Activated CD8-positive, alpha-beta memory T cell treated with anti-CD3 and anti-CD28 coated beads for 24 hours (primary cell): ENCODE data around the gene CAMP.
"Not testable (repeated sequence)": the region's sequence is repeated elsewhere in the genome, so short reads cannot be mapped to it uniquely, and the experiment has no call there.

ENCODE experiments used
- DNase-seq: peaks from one replicate; pipeline ENCODE4 v3.0.0-alpha.2; 2020

The CAMP gene, protein sequence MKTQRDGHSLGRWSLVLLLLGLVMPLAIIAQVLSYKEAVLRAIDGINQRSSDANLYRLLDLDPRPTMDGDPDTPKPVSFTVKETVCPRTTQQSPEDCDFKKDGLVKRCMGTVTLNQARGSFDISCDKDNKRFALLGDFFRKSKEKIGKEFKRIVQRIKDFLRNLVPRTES

DNA sequence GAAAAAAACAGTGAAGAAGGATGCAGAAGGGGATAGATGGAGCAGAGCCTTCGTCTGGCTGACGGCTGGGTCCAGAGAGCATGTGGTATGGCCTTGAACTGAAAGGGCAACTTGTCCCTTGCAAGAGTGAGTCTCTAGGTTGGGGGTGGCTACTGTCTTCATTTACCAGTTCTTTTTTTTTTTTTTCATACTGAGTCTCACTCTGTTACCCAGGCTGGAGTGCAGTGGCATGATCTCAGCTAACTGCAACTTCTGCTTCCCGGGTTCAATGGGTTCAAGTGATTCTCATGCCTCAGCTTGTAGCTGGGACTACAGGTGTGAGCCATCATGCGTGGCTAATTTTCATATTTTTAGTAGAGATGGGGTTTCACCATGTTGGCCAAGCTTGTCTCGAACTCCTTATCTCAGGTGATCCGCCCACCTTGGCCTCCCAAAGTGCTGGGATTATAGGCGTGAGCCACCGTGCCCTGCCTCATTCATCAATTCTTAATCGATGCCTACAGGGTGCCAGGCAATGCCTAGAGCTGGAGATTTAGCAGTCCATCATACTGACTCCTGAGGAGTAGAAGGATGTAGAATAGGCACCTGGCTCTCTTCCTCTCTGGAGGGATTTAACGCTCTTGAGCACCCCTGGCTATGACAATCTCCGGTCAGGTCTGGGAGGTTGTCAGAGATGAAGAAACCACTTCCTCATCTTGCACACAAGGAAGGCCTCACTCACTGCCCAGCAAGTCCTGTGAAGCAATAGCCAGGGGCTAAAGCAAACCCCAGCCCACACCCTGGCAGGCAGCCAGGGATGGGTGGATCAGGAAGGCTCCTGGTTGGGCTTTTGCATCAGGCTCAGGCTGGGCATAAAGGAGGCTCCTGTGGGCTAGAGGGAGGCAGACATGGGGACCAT lies at the start of gene CAMP:
Gene CAMP, plus strand, starts transcription at position 880 of the 898 bp plus-strand sequence. Its CDS starts 17 bp downstream, at position 897.
- no peak for DNase-seq

DNA sequence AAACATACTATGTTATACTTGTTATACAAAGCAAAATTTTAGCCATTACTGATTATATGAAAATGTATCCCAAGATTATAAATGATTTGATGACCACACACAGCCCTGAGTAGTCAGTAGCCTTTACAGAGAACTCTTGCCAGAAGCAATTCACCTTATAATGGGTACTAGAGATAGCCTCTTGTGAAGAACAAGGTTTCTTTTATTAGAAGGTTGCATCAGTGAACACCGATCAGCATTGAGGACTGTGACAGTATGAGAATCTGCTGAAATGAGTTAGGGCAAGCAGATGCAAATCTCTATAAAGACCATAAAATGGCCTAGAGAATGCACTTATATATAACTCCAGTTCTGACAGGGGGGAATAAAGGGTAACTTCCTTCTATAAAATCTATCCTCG lies 45.2 kb upstream of the CAMP start:
- DNase-seq, result no peak

DNA sequence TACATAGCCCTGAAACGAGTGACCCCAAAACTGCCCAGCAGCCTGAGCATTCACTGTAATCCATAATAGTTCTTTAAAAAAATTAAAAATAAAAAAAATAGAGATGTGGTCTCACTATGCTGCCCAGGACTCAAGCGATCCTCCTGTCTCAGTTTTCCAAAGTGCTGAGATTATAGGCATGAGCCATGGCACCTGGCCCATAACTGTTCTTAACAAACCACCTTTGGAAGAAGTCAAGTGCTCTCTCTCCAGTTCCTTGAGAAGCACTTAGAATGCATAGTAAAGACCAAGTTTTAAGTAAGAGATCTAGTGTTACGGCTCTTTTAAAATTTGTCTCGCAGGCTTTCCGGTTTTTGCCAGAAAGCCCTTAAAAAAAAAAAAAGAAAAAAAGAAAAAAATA lies 43.3 kb upstream of the CAMP start:
- DNase-seq, result no peak

DNA sequence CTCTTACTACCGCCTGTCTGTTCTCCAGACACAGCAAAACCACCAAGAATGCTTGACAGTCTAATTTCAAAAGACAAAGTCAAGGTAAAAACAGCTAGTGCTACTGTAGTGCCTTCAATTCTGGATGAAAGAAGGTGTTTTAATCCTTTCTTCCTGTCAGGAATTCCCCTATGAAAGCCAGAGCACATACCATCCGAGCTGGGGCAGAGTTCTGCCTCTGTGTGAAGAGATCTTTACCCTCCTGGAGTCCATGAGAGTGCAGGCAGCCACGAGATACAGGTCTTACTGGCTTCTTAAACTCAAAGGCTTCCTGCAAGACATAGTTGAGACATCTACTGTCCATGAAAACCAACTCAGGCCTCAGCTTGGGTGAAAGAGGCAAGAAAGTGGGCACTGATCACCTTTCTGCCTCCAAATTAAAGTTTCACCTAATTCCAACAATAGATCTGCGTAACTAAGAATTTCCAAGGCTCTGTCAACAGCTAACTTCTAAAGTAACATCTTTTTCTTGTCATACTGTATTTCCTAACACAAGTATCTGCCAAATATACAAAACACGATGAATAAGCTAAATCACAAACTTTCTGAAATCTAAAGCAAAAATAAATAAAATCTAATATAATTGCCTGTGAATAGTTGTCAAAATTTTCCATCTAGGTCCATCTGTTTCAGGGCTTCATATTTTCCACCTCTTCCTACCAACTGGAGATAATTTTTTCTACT lies 42.6 kb upstream of the CAMP start:
- no peak for DNase-seq

DNA sequence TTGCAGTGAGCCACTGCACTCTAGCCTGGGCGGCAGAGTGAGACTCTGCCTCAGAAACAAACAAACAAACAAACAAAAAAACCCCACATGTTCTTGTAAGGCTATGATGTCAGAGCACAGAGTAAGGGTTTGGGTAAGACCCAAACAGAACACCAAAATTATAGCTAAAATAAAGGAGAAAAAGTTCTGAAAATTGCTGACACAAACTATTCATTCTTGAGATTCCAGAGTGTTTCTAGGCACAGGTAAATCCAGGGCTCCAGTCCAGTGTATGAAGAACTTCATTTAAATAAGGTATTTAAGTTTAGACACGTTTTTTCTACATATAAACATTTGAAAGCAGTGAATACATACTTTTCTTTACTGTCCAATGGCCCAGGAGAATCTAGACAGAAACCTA lies 39.0 kb upstream of the CAMP start:
- DNase-seq, result no peak

DNA sequence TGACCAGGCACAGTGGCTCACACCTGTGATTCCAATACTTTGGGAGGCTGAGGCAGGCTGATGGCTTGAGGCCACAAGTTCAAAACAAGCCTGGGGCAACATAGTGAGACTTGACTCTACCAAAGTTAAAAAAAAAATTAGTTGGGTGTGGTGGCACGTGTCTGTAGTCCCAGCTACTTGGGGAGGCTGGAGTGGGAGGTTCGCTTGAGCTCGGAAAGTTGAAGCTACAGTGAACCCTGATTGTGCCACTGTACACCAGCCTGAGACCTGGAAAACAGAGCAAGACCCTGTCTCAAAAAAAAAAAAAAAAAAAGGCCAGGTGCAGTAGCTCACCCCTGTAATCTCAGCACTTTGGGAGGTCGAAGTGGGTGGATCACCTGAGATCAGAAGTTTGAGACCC lies 38.2 kb upstream of the CAMP start:
- DNase-seq, result no peak

DNA sequence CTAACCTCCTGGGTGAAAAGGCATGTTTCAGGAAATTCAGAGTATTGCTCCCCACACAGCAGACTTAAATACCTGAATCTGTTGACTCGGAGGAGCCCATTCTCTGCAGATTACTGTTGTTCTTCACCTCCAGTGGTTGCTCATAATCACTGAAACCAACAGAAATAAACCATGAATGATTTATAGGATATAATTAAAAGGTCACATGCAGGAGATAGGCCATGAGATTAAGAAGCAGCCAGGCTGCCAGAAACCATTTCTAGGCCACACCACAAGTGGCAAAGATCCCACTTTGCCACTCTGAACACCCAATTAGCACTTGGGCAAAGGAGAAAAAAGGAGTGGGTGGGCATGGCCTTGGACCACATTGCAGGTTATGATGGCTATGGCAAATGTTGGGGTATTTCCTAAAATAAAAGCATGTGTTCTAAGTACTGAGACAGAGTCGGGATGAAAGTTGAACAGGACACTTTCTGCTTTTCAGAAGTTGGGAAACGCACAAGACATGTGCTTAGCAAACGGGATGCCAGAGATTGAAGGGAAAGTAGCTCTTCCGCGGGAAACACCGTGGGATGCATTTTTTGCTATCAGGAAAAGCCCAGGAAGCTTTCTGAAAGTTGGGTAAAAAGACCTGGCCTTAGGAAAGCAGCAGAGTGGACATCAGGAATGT lies 36.5 kb upstream of the CAMP start:
- DNase-seq, result no peak

DNA sequence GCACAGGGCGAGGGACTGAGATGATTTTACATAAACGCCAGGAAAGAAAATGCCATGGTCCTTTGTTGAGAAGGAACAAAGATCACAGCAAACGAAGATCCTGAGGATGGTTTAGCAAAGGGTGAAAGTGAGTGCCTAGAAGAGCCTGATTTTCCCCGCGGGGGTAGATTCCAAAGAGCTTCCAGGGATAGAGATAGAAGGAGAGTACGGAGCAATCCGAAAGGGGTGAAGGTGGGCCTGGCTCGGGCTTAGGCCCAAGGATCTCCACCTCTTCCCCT lies 36.1 kb upstream of the CAMP start:
- no peak for DNase-seq

DNA sequence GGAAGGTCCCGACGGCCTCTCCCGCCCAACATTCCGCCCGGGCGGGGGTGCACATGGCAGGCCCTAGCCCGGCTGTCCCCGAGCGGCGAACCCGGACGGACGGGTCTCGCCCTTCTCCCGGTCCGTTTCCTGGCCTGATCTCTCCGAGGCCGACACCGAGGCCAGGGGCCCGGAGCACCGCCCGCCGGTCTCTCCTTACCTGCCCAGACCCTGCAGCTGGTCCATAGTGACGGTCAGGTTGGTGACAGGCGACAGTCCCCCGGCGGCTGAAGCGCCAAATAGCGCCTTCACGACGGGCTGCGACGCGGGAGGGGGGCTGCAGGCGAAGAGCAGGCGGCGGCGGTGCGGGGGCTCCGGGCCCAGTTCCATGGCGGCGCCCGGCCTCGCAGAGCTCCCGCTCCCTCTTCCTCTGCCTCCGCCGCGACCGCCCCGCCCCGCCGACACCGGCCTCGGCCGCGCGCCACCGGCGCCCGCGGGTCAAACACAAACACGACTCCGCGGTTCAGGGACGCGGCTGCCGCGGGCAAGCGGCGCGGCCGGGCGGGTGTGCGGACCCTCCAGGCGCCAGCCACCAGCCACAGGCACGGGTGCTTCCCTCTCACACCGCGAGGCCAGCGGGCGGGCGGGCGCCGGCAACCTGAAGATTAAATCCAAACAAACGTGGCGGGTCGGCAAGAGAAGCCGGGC lies 35.6 kb upstream of the CAMP start:
- DNase-seq, result peak; percentile 72

DNA sequence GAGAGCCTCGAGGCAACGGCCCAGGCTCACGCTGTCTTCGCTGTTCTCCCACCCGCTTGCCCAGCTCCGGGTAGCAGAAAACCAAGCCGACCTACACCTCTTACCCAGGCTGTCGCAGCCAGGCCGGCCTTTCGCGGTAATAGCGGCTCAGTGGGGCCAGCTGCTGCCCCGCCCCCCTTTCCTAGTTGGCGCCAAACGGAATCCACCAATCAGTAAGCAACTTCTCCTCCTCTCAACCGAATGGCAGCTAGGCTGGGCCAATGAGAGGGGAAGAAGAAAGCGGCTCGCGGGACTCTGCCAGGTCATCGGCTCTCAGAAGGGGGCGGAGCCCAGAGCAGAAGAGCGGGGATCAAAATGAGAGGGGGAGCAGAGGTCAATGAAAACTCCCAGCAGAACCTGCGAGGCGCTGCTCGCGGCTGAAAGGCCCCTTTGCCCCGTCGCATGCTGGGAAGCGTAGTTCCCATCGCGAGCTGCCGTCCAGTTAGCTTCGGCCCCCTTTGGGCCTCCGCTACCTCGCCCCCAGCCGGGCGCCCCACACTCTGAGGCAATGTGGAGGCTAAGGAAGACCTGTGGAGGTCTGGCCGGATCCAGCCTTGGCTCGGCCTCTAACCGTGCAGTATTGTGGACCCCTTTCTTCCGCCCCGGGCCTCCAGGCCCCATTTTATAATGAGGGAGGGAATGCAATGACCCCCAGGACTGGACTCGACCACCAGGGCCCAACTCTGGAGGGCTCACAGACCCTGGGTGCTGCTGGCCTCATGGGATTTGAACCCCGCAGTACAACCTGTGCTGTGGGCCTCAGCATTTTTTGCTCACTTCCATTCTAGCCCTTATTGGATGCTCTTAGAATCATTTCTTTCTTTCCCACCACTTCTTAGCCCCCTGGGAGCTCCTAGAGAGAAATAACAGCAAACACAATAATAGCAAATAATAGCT lies 34.8 kb upstream of the CAMP start, which contains the start of gene CDC25A:
Gene CDC25A, minus strand, starts transcription at position 152 of the 936 bp plus-strand sequence. CDS start 470 bp downstream, outside the sequence.
- DNase-seq, result peak; percentile 94

DNA sequence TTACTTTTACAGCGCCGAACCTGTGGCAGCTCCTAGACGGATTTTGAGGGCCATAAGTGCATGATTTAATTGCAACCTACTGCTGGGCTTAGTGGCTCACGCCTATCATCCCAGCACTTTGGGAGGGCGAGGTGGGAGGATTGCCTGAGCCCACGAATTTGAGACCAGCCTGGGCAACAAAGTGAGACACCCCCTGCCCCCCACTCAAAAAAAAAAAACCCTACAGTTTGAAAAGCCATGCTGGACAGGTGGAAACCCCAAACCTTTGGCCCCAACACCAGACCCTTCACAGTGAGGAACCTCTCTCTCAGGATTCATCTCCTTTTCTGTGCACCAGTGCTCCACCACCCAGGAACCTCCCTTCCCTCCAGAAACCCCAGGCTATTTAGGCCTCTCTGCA lies 34.0 kb upstream of the CAMP start:
- DNase-seq, result no peak

DNA sequence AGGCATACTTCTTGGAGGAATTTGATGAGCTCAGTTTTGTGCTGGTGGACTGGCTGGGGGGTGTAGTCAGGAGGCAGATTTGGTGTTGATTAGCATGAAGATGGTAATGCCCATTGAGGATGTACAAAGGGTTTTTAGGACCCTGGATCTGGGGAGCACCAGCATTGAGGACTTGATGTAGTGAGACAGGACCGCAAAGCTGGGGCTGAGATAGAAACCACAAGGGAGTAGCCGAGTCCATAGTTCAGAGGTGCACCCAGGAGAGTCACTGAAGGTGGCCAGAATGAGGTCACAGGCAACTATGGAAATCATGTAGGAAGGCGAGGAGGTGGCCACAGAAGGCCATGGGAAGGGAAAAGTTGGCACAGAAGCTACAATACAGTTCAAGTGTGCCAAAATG lies 32.4 kb upstream of the CAMP start:
- no peak for DNase-seq

DNA sequence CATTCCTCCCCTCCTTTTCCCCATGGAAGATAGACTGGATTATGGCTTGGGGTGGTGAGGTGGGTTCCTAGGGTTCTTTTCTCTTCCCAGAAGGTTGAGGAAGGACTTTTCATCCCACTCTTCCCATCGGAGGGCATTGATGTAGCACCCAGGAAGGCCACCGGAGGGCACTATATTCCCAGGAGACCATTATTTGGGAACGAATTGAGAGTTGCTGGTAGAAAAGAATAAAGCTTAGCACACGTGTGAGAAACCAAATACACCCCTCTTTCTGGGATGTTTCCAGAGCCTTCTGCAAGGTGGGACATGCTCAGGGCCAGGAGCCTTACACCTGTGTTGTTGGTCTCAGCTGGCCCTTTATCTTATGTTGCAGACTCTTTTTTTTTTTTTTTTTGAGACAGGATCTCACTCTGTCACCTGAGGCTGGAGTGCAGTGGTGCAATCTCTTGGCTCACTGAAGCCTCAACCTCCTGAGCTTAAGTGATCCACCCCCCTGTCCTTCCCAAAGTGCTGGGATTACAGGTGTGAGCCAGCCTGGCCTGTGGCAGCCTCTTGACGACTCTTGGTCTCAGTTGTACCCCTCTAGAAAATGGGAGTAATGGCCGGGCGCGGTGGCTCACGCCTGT lies 28.7 kb upstream of the CAMP start:
- DNase-seq, result no peak

DNA sequence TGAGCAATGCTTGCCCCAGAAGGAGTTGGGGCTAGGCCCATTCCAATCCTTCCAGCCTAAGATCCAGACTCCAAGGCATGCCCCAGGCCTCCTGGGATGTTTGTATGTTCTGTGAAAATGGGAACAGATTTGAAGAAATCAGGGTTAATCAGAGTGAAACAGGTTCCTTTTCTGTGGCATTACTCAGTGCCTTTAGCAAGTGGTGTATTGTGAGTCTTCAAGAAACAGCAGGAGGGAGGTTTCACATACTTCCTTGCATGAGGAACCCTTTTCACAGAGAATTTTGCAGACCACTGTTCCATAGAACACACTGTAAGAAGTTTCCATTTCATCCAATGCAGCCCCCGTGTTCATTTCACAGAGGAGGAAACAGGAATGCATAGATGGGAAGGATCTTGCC lies 26.7 kb upstream of the CAMP start:
- no peak for DNase-seq

DNA sequence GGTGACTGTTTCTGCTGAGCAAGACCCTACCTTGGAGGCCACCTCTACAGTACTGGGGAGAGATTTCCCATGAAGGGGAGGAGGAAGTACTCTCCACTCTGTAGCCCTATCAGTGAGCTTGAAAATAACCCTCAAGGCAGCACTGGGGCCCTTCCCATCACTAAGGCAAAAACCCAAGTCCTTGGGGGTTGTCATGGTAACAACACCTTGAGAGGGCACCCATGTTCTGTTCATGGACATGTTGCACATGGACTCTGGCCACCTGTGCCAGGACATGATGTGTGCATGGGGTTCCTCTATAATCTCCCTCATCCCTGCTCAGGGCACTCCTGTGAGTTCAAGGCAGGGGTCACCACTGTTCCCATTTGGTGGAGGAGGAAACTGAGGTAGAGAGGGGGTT lies 24.2 kb upstream of the CAMP start:
- DNase-seq, result no peak

DNA sequence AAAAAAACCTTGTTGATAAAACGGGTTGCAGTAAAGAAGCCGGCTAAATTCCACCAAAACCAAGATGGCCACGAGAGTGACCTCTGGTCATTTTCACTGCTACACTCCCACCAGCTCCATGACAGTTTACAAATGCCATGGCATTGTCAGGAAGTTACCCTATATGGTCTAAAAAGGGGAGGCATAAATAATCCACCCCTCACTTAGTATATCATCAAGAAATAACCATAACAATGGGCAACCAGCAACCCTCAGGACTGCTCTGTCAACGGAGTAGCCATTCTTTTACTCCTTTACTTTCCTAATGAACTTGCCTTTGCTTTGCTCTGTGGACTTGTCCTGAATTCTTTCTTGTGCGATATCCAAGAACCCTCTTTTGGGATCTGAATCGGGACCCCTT lies 20.7 kb upstream of the CAMP start:
- no peak for DNase-seq

DNA sequence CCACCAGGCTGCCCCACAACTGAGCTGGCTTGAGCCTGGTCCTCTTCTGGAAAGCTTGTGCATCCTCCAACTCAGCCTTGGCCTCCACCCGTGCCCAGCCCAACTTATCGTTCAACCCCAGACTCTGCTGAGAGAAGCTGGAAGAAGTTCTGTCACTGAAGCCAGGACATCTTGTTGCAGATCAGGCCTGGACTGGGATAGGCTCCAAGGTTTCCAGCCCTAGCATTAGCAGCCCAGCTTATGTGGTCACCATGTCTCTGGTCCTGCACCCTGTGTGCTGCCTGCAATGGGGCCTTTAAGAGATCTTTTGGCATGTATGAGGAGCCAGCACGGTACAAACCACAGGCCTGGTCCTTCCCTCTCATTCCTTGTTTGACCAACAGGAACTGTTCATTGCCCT lies 15.2 kb upstream of the CAMP start:
- DNase-seq, result no peak

DNA sequence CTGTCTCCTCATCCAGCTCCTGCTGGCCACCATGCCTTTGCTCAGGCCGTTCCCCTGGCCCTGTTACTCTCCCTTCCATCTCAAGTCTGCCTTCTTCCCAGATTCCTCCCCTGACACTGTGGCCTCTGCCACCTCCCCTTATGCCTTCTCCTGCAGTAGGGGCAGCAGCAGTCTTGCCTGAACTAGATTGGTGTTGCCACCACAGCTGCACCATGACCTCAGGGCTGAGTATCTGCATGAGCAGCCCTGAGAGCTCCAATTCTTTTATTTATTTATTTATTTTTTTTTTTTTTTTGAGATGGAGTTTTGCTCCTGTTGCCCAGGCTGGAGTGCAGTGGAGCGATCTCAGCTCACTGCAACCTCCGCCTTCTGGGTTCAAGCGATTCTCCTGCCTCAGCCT lies 13.8 kb upstream of the CAMP start:
- DNase-seq, result no peak

DNA sequence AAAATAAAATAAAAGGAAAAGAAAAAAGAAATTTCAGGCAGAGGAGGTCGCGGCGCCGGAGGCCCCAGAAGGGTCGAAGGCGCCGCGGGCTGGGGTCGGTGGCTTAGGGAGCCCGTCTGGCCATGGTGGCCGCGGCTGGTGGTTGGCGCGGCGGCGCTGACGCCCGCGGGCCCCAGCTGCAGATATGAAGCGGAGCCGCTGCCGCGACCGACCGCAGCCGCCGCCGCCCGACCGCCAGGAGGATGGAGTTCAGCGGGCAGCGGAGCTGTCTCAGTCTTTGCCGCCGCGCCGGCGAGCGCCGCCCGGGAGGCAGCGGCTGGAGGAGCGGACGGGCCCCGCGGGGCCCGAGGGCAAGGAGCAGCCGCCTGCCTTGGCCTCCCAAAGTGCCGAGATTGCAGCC lies 12.8 kb upstream of the CAMP start:
- not testable (repeated sequence) for DNase-seq

DNA sequence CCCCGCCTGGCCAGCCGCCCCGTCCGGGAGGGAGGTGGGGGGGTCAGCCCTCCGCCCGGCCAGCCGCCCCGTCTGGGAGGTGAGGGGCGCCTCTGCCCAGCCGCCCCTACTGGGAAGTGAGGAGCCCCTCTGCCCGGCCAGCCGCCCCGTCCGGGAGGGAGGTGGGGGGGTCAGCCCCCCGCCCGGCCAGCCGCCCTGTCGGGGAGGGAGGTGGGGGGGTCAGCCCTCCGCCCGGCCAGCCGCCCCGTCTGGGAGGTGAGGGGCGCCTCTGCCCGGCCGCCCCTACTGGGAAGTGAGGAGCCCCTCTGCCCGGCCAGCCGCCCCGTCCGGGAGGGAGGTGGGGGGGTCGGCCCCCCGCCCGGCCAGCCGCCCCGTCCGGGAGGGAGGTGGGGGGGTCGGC lies 11.5 kb upstream of the CAMP start:
- not testable (repeated sequence) for DNase-seq

DNA sequence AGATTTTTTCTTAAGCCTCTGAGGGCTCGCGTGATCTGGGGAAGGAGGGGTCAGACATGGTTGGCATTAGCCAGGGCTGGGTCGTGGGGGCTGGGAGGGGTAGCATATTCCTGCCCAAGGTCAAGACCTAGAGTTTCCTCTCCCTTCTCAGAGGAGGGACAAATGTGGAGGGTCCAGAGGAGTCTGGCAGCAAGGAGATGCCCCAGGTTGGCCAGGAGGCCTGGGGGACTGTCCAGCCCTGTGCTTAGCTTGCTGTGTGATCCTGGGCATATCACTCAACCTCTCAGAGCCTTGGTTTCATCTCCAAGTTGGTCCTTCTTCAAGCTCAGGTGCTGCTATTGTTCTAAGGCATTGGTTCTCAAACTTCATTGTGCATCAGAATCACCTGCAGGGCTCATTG lies 9.1 kb upstream of the CAMP start:
- DNase-seq, result no peak
